GM19438 (cell line): ENCODE results near the gene ACOT8.
"Not testable (repeated sequence)": the region's sequence is repeated elsewhere in the genome, so short reads cannot be mapped to it uniquely, and the experiment has no call there.

Experiments
- ATAC-seq: cut with Tn5 transposase; IDR thresholded peaks from one replicate; pipeline ENCODE4 v1.9.1; 2021; ENCODE audit warnings: low read depth; ENCODE audit not compliant: unreplicated experiment

The ACOT8 gene

GRCh38 chr20:45888681-45889080 lies 31.5 kb upstream of the ACOT8 start:
- no peak for ATAC-seq

DNA sequence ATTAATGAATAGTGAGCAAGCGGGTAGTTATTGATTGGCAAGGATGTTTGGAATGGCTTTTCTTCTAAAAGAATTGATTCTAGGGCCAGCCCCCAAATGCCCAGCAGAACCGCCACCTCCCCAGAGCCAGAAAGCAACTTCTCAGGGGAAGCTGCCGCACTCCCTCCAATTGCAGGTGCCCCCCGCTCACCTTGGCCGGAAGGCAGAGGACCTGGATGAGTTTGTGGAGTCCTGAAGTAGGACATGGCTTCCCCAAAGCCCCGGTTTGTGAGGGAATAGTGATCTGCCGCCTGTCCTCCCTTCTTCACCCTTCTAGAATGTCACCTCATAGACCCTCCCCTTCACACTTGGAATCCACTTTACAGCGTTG lies 30.1 kb upstream of the ACOT8 start, which contains the start of gene SPATA25:
Gene SPATA25, minus strand, starts transcription at position 277 of the 370 bp plus-strand sequence. Its CDS starts 32 bp downstream, at position 245.
- ATAC-seq, result no peak

DNA sequence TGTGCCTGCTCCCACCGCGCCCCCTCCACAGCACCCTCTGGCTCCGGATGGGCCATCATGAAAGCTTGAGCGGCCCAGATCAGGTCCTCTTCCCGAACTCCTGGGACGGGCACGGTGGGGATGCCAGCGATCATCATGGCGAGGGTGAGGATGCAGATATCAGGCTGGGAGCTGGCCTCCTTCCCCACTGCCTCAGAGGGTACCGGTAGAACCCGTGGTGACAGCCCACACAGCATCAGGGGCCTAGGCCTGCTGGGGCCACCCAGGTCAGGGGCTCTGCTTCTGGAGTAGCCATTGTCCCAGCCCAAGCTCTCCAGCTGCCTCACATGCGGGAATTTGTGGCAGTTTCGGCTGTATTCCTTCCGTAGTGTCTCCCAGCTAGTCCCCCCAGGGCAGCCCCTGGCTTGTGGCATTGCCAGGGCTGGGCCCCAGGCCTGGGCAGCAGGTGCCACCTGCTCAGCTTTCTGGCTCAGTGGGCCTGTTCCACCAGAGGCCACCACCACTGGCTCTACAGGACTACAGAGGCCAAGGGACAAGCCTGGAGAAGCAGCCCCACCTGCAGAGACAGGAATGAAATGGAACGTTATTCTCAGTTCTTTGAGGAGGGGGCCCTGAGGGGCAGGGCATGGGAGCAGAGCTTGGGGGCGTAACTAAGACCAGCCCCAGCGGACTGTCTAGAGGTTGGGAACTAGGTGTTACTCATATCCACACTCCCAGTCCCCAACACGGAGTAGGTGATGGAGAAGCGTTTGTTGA lies 29.6 kb upstream of the ACOT8 start:
- ATAC-seq, result no peak

- no peak for ATAC-seq
Measured at GRCh38 chr20:45883100-45883469, 25.9 kb upstream of the ACOT8 start.

DNA sequence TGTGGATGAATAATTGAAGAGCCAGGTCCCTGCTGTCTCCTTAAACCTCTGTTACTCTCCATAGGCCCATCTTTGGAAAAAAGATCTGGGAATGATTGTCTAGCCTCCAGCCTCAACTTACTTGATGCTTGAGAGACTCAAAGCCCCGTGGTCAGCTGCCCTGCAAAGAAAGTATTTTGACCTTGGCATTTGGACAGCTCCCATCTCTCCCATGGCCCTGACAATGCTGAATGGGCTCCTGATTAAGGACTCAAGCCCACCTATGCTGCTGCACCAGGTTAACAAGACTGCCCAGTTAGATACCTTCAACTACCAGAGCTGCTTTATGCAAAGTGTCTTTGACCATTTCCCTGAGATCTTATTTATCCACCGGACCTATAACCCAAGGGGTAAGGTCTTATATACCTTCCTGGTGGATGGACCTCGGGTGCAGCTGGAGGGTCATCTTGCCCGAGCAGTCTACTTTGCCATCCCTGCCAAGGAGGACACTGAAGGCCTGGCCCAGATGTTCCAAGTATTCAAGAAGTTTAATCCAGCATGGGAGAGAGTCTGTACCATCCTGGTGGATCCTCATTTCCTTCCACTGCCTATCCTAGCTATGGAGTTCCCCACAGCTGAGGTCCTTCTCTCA lies 25.4 kb upstream of the ACOT8 start:
- ATAC-seq, result no peak

GRCh38 chr20:45880988-45881788 lies 24.0 kb upstream of the ACOT8 start, which contains the start of gene ZSWIM1:
TSS of gene ZSWIM1 (plus strand) at chr20:45881227. CDS start at chr20:45882593, 1,366 bp downstream.
- ATAC-seq, result peak; percentile 96

DNA sequence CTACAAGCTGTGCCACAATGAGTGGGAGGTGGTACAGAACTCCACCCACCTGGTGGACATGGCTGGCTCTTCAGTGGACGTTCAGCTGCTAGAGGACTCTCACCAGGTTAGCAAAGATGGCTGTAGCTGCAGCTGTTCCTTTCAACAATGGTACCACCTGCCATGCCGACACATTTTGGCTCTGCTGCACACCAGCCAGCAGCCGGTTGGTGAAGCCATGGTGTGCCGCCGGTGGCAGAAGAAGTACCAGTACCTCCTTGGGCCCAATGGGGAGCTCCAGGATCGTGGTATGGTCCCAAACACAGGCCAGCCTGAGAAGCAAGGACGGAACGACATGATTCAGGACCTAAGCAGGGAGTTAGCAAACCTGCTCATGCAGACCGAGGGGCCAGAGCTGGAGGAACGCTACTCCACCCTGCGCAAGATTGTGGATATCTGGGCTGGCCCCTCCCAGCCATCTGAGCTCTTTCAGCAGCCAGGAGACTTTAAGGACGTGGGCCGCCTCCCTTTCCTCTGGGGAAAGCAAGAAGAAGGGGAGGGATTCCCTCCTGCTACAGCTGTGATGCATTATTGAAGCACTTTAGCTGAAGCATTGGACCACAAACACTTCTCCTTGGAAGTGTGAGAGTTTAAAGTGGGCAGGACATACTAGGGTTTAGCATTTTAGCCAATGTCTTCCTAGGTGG lies 21.0 kb upstream of the ACOT8 start:
- ATAC-seq, result no peak

GRCh38 chr20:45874576-45874975 lies 17.4 kb upstream of the ACOT8 start:
- ATAC-seq, result no peak

- ATAC-seq, result not testable (repeated sequence)
Measured at GRCh38 chr20:45874104-45874481, 16.9 kb upstream of the ACOT8 start.

GRCh38 chr20:45873409-45874103 lies 16.4 kb upstream of the ACOT8 start:
- ATAC-seq, result no peak

- ATAC-seq, result no peak
Measured at GRCh38 chr20:45872626-45873025, 15.4 kb upstream of the ACOT8 start.

DNA sequence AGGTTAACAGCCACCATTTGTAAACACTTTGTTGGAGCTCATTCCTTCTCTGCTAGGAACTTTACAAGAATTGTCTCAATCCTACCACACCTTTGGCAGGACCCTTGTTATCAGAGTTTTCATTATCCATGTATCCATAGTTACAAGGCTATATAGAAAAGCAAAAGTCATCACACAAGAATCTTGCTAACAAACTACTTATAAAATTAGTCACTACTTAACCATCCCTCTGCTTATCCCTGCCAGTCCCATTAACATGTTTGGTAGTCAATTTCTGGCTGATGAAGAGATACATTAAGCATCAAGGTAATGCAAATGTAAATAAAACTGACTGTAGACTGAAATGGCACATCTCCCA lies 10.6 kb upstream of the ACOT8 start:
- no peak for ATAC-seq

GRCh38 chr20:45867136-45867818 lies 10.1 kb upstream of the ACOT8 start:
- no peak for ATAC-seq

DNA sequence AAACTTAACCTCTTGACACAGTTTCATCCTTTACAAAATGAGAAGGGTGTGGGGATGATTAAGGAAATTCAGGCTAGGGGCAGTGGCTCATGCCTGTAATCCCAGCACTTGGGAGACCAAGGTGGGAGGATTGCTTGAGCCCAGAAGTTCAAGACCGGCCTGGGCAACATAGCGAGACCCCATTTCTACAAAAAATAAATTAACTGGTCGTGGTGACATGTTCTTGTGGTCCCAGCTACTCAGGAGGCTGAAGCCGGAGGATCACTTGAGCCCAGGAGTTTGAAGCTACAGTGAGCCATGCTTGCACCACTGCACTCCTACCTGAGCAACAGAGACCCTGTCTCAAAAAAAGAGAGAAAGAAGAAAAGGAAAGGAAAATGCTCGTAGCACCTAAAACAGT lies 9.3 kb upstream of the ACOT8 start:
- ATAC-seq, result no peak

DNA sequence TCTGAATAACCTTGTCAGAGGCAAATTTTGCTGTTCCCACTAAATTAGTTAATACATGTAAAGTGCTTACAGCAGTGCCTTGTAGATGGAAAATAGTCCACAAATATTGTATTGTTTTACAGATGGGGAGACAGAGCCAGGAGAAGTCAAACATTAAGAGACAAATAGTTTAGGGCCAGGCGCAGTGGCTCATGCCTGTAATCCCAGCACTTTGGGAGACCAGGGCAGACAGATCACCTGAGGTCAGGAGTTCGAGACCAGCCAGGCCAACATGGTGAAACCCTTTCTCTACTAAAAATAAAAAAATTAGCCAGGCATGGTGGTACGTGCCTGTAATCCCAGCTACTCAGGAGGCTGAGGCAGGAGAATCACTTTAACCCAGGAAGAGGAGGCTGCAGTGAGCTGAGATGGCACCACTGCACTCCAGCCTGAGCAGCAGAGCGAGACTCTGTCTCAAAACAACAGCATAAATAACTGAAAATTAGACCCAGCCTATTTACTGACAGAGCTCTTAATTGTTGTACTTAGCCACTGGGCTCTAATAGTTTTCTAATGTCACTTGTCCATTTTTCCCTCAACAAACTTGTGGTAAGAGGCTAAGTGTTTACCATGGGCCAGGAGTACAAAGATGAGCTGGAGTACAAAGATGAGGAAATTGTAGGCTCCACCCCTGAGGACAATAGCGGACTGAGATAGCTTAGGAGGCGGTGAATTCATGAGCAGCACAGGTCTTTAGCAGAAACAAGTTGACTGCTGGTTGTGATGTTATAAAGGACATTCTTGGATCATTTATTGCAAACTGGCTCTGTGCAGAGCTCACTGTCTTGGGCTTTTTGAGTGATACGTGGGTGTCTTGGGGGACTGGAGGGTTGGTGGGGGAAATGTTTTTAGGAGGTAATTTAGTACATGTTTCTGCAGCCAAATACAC lies 6.6 kb upstream of the ACOT8 start:
- no peak for ATAC-seq

DNA sequence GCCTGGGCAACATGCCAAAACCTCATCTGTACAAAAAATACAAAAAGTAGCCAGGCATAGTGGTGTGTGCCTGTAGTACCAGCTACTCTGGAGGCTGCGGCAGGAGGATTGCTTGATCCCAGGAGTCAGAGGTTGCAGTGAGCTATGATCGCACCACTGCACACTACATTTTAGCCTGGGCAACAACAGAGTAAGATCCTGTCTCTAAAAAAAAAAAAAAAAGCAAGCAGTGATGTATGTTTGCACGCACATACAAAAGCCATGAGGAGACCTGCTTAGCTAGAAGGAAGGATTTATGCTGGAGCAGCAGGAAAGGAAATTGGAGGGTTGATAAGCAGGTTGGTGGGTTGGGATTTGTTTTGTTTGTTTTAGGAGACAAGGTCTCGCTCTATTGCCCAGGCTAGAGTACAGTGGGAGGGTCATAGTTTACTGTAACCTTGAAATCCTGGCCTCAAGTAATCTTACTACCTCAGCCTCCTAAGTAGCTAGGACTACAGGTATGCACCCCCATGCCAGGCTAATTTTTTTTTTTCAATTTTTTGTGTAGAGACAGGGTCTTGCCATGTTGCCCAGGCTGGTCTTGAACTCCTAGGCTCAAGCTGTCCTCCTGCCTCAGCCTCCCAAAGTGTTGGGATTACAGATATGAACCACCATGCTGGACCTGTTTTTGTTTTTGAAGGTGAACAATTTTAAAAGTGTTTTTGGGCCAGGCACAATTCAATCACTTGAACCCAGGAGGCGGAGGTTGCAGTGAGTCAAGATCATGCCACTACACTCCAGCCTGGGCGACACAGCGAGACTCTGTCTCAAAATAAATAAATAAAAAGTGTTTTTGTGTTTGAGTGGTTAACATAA lies 4.3 kb upstream of the ACOT8 start:
- ATAC-seq, result no peak

GRCh38 chr20:45860560-45861220 lies 3.5 kb upstream of the ACOT8 start:
- no peak for ATAC-seq
